Measurements from ENCODE around the gene EPHA6. TPM values are rescaled to one million over a fixed set of nuclear protein-coding genes. Genes with fewer than 3 reads are reported as not detected.

EPHA6 gene
- total and polyA plus RNA-seq, 9 of the 15 experiments (the other 6 are each of a cell fraction or from before 2014, with no cell fraction given), result not detected

- Histone ChIP-seq H3K9me1 (ENCODE audit: control insufficient read depth, insufficient read depth, low read length) (no peaks in the 10 kb centered on the region), H3K9me3 (replicated peaks; ENCODE audit: control insufficient read depth, insufficient read depth, low read depth, low read length) (no peaks in the 10 kb centered on the region), H3K4me1 (replicated peaks in 1 of 2; ENCODE audit: control insufficient read depth in 2 of 2, insufficient read depth in 2 of 2, low read length in 2 of 2) (no peaks in the 10 kb centered on the region), H3K27ac (ENCODE audit: extremely low read depth, low read depth, low read length) (no peak overlapping the region), H3K36me3 (ENCODE audit: control insufficient read depth, insufficient read depth, low read length) (no peaks in the 10 kb centered on the region), H3K9ac (ENCODE audit: insufficient read depth in 1 of 2, low read depth in 2 of 2, low read length in 2 of 2) (no peak overlapping the region), H3K79me2 (ENCODE audit: control insufficient read depth, insufficient read depth, low read length) (no peaks in the 10 kb centered on the region), H3K27me3 (ENCODE audit: control insufficient read depth in 2 of 2, insufficient read depth in 2 of 2, low read length in 2 of 2) (no peaks in the 10 kb centered on the region), H3K4me2 (ENCODE audit: insufficient read depth, low read length) (no peak overlapping the region), H2AFZ (ENCODE audit: low read depth, low read length) (no peak overlapping the region), H3K4me3 (no peak overlapping the region), H4K20me1 (replicated peaks; ENCODE audit: control insufficient read depth, insufficient read depth, low read length) (no peaks in the 10 kb centered on the region)
- POLR2A ChIA-PET, result no interaction called here
- FAIRE-seq (no peak), ATAC-seq (no peak), DNase-seq (ENCODE audit: extremely low read depth in 1 of 4, low spot score in 3 of 4) (no peak)
- TF ChIP-seq ZNF316 (IDR thresholded peaks at IDR 0.05) (0 out of 2 replicates have a peak, but pooled peaks have one; percentile 8), CGGBP1 (CRISPR knock-in tag; IDR thresholded peaks at IDR 0.05) (no peak), MAFG (tag; conservative IDR thresholded peaks at IDR 0.05) (0 out of 2 replicates have a peak, but pooled peaks have one; percentile 19), MAFK (IDR thresholded peaks at IDR 0.05; ENCODE audit: low read length) (peak; percentile 40)
- BruUV-seq (replicated peaks), result no TSS peak
- CTCF ChIA-PET (ENCODE audit: low intra/inter-chr PET ratio), result no interaction called here
- in situ Hi-C loops (cut with MboI), result no loop called here
- WGBS (ENCODE audit: insufficient coverage, low coverage, missing lambda C conversion rate), result 6% methylated on average over 3 of the region's 3 CpGs
- intact Hi-C loops (cut with micrococcal nuclease), result no loop called here
Measured at GRCh38 chr3:97200387-97200786, 386.0 kb downstream of the EPHA6 start.

GRCh38 chr3:97201814-97202213 is 387.4 kb downstream of the EPHA6 start:
- 5% methylated on average over 2 of the region's 2 CpGs for WGBS (ENCODE audit: insufficient coverage, low coverage, missing lambda C conversion rate)
- H3K36me3 ChIP-seq (ENCODE audit: control insufficient read depth, insufficient read depth, low read length), result no peaks in the 10 kb centered on the region
- CTCF ChIA-PET (ENCODE audit: low intra/inter-chr PET ratio), result no interaction called here

More at GRCh38 chr3:97201814-97202213, 387.4 kb downstream of the EPHA6 start:
- Histone ChIP-seq H3K27ac (ENCODE audit: extremely low read depth, low read depth, low read length) (no peak overlapping the region), H3K27me3 (ENCODE audit: control insufficient read depth in 2 of 2, insufficient read depth in 2 of 2, low read length in 2 of 2) (no peaks in the 10 kb centered on the region), H3K4me2 (ENCODE audit: insufficient read depth, low read length) (no peak overlapping the region), H3K9me3 (replicated peaks; ENCODE audit: control insufficient read depth, insufficient read depth, low read depth, low read length) (no peaks in the 10 kb centered on the region), H3K9me1 (ENCODE audit: control insufficient read depth, insufficient read depth, low read length) (no peaks in the 10 kb centered on the region), H2AFZ (ENCODE audit: low read depth, low read length) (no peak overlapping the region), H3K4me1 (replicated peaks in 1 of 2; ENCODE audit: control insufficient read depth in 2 of 2, insufficient read depth in 2 of 2, low read length in 2 of 2) (no peaks in the 10 kb centered on the region), H3K79me2 (ENCODE audit: control insufficient read depth, insufficient read depth, low read length) (no peaks in the 10 kb centered on the region), H3K9ac (ENCODE audit: insufficient read depth in 1 of 2, low read depth in 2 of 2, low read length in 2 of 2) (no peak overlapping the region), H3K4me3 (no peak overlapping the region), H4K20me1 (replicated peaks; ENCODE audit: control insufficient read depth, insufficient read depth, low read length) (no peaks in the 10 kb centered on the region)
- intact Hi-C loops (cut with micrococcal nuclease) (no loop called here), in situ Hi-C loops (cut with MboI) (no loop called here)
- DNase-seq (ENCODE audit: extremely low read depth in 1 of 4, low spot score in 3 of 4) (no peak), ATAC-seq (no peak), FAIRE-seq (no peak)
- POLR2A ChIA-PET, result no interaction called here
- BruUV-seq (replicated peaks), result no TSS peak
- no peak for TF ChIP-seq CBX3 (IDR thresholded peaks at IDR 0.05; ENCODE audit: borderline replicate concordance in 1 of 2, low read length in 2 of 2)
- no peak for TF ChIP-seq PKNOX1 (IDR thresholded peaks at IDR 0.05)
- TF ChIP-seq ZNF347 (CRISPR knock-in tag; IDR thresholded peaks at IDR 0.05; ENCODE audit: low read depth), result no peak
- TF ChIP-seq ZNF444 (CRISPR knock-in tag; IDR thresholded peaks at IDR 0.05), result no peak
- no peak for TF ChIP-seq KDM4B (IDR thresholded peaks at IDR 0.05; ENCODE audit: borderline replicate concordance in 2 of 2, low read depth in 1 of 2)

All from K562 (cell line).